HG03135 (cell line): ENCODE measurements around the gene GOLT1B.

Source experiments
- ATAC-seq: cut with Tn5 transposase; IDR thresholded peaks from one replicate; pipeline ENCODE4 v1.9.1; 2021; ENCODE audit warnings: mild to moderate bottlenecking, moderate library complexity; ENCODE audit not compliant: unreplicated experiment

GOLT1B gene

DNA sequence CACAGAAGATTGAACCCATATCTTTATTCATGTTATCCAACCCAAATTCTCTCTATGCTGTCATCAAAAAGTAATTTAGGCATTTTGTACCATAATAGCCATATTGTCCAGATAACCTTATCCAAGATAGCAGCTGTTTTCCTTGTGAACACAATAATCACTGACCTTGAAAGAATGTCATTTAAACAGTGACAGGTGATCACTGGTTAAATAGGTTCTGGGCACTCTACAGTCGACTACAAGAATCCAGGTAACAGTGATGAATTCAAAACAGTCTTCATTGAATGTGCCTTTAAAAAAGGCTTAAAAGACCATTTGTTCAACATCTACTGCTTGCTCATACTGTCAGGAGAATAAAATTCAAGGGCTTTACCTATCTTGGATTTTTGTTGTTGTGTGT lies 20.0 kb downstream of the GOLT1B start:
- no peak for ATAC-seq

DNA sequence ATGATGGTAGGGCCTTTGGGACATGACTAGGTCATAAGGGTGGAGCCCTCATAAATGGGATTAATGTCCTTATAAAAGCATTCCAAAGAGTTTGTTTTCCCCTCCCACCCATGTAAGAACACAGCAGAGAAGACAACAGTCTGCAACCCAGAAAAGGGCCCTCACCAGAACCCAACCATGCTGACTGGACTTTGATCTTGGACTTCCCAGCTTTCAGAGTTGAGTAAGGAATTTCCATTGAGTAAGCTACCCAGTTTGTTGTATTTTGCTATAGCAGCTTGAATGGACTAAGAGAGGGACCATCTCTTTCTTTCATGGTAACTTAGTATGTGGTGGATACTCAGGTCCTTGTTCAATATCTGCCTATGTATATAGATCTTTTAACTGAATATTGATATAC lies 21.6 kb downstream of the GOLT1B start:
- no peak for ATAC-seq

DNA sequence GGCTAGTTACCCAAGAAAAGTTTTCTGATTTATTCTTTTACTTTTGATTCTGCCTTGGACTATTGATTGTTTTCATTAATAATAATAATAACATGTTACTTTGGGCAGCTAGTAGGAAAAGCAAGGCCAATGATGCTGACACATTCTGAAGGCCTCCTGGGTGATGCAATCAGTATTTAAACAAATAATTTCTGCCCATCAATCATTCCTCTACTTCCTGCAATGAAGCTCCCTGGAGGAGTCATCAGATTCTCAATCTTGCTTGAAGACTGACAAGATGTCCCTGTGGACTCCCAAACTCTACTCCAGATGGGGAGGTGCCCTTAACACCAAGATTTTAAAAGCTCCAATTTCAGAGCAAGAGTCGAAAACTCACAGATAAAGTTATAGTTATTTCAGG lies 24.5 kb downstream of the GOLT1B start, which contains the start of gene SPX:
SPX (plus strand) TSS at position 244 of the 400 bp plus-strand sequence. CDS start 177 bp downstream, outside the sequence.
- no peak for ATAC-seq

DNA sequence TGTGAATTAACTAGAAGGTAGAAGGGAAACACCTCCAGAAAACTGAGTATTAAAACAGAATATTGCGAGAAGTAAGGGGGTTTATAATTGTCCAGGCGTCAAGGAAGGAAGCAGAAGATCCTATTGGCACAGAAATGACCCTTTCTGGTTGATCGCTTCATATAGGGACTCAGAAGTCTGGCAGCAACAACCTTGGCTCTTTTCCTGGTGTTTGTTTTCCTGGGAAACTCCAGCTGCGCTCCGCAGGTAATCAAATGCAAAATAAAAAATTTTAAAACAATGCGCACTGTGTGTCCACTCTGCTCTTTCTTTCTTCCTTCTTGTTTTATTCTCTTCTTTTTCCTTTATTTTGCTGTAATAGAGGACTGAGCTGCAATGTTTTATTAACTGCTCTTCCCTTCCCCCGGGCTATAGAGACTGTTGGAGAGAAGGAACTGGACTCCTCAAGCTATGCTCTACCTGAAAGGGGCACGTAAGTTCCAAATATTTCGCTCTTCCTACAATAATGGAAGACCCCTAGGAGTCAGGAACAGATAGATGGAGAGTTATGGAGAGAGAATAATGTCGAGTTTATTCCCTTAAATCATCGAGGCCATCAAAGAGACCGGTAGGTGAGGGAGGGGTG lies 25.2 kb downstream of the GOLT1B start:
- ATAC-seq = no peak

DNA sequence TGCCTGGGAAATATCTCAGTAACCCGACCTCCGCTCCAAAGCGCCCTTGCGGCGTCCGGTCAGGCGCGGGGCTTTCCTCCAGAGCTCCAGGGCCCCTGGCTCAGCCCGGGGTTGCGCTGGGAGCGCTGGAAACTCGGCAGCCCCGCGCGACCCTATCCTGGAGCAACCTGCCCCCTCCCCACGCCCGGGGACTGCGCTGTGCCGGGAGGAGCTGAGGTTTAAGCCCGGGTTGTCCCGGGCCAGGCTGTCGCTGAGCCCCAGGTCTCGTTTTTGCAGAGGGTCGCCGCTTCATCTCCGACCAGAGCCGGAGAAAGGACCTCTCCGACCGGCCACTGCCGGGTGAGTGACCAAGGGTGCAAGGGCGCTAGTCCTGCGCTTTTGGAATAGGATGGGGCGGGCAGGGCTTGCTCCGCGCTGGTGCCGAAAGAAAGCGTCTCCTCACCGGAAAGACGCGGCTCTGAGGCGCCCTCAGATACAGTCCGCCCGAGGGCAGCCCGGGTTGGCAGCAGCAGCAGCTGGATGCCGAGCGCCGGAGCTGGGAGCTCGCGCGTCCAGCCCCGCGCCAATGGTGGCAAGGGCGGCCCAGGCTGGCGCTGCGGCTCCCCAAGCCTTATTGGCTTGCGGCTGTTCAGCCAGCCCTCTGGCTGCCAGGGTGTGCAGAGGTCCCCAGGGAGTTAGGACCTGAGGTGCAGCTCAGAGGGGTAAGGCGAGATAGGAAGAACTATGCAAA lies 26.0 kb downstream of the GOLT1B start:
- peak; percentile 86 for ATAC-seq

DNA sequence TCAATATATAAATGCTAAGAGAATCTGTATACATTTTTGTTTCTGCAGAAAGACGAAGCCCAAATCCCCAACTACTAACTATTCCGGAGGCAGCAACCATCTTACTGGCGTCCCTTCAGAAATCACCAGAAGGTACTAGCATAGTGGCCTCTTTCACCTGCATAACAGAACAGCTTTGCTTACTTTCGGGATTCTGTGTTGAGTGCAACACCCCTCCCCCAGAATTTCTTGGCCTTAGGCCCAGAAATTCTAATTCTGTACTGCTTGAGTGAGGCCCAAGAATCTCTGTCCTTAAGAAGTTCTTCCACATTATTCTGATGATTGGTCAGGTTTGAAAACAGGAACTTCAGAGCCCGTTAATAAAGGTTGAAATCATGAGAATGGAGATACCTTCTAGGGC lies 27.4 kb downstream of the GOLT1B start:
- no peak for ATAC-seq

DNA sequence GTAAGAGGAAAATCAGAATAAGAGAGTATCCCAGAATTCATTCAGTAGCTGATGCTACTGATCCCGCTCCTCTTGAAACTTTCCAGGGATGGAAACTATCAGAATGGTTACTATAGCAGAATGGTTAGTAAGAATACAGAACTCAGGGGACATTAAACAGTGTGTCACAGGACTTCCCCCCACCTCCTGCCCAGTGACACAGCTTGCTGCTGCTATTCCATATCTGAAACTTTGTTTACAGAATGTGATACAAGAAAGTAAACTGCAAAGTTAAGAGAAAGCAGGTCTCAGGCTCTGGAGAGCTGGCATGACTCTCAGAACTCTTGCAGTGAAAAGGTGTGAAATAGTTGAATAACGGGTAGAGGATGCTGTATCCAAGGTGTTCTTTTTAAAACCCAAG lies 27.9 kb downstream of the GOLT1B start:
- no peak for ATAC-seq

DNA sequence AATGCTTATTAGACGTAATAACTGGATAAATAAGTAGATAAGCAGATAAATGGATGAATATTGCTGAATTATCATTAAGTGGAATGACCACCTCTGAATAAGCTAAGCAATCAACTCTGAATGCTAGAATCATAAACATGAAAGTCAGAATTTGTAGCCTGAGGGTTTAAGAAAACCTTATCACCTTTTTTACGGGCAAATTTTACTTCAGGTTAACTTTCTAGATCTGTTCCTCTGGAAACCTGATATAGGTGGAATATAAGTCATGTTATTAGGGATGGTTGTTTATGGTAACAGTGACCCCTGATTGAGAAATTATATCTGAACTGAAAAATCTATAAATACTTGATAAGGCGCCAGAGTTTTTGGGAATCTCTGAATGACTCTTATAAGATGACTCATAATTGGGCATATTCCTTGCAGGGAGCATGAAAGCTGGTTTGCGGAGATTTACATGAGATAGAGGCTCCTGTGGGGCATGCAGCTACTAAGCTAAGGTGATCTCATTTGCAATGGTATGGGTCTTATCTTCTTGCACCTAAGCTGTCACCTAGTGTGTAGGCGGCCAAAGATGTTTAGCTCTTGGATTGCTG lies 36.6 kb downstream of the GOLT1B start:
- no peak for ATAC-seq

DNA sequence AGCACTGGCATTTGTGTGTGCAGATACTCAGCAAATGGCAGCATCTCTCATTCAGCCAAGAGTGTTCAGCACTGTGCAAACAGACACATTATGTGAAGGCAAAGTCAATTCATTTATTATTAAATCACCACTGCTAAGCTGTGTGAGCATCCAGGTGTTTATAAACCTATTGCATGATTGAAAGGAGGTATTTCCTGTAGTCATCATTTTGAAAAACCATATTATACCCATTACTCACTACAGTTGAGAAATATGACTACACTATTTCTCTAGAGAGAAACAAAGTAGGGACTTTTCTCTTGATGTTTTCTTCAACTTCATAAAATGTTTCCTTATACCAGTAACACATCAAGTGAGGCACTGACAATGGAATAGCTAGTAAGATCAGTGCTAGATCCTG lies 38.2 kb downstream of the GOLT1B start:
- no peak for ATAC-seq

DNA sequence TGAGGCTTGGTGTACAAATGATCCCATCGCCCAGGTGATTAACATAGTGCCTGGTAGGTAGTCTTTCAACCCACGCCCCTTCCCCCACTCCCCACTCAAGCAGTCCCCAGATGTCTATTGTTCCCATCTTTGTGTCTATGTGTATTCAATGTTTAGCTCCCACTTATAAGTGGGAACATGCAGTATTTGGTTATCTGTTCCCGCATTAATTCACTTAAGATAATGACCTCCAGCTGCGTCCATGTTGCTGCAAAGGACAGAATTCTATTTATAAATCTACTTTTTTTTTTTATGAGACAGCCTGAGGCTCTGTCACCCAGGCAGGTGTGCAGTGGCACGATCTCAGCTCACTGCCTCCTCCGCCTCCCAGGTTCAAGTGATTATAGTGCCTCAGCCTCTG lies 40.2 kb downstream of the GOLT1B start:
- no peak for ATAC-seq

DNA sequence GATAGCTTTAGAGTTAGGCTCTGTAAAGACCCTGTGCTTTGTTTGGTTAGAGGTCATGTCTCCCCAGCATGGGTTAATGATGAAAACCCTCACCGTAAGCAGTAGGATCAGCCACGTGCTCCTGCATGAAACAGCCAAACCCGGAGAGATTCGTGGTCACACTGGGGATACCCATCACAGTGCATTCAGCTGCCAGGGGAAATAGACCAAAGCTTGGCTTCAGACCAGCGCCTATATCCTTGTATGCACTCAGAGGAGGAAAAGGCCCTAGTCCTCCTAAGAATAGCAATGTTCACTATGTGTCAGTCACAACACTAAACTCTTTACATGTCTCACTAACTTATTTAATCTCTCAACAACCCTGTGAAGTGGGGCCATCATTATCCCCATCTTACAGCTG lies 40.8 kb downstream of the GOLT1B start:
- no peak for ATAC-seq

DNA sequence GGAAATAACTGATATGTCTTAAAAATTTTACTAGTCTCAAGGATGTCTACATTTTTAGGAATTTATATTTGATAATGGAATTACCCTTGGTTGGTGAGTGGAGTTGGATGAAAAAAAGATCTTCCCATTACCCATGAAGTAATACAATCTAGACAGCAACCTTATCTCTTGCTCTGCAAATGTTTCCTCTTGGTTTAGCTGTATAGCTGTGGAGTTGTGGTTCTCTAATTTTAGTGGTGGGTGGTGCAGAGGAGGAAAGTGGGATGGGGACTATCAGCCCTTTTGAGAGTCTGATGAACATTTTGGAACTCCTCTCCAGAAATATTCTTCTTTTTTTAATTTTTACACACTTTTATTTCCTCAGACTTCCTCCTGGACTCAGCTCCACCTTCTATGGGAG lies 41.6 kb downstream of the GOLT1B start:
- no peak for ATAC-seq

DNA sequence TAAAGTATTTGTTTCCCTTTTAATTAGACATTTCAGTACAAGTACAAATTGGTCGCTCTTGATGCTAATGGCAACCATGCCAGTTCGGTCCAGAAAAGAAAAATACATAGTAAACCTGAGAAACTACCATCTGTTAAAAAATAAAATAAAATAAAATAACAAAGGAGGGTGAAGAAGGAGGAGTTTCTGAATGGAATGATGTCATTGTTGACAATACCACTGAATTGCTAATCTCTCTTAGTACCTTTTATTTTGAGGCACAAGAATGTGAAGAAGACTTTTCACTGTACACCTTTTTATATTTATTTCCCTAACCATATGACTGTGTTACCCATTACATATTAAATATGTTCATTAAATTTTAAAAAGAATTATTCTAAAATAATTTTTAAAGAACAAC lies 44.0 kb downstream of the GOLT1B start:
- no peak for ATAC-seq

DNA sequence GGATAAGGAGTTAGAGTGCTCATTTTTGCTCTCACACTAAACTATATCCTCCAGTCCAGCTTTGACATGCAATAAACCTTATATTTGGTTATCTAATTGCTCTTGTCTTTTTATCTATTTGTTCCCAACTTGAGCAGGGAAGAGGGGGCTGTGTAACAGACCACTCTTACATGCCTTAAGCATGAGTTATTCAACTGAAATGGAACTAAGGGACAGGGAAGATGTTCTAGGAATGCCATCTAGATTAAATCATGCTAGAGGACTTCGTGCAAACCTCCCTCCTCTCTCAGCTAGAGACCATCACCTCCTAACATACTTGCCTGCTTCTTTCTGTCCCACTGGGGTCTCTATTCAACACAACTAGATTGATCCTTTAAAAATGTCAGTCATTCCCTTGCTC lies 45.1 kb downstream of the GOLT1B start:
- ATAC-seq = no peak

DNA sequence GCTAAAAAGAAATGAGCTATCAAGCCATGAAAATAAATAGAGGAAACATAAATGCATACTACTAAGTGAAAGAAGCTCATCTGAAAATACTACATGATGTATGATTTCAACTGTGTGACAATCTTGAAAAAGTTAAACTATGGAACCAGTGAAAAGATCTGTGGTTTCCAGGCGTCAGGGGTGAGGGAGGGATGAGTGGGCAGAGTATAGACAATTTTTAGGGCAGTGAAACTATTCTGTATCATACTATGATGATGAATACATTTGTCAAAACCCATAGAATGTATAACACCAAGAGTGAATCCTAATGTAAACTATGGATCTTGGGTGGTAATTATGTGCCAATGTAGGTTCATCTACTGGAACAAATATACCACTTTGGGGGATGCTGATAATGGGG lies 45.8 kb downstream of the GOLT1B start:
- ATAC-seq = no peak

DNA sequence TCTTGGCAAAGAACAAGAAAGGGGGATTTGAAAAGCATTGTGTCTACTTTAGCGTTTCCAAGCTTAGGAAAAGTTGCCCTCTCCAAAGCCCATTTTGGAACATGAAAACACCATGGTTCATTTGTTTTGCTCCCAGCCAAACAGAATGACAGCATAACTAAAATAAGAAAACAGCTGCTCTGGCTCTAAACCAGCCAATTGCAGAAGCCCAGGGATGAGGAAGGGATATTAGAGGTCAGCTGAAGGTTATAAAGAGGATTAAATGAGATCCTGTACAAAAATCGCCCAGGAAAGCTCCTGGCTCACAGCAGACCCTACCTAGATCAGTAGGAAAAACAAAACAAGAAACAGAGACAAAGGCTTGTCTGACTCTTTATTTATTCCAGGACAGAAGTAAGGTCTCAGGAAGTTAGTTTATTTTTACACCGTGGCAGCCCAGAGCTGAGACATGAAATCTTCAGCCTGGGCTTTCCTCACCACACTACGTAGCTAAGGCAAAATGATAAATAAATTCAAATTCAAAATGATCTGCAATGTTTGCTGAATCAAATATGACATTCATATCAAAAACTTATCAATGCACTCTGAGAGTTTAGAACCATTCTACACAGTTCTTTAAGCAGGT lies 50.4 kb downstream of the GOLT1B start:
- no peak for ATAC-seq

DNA sequence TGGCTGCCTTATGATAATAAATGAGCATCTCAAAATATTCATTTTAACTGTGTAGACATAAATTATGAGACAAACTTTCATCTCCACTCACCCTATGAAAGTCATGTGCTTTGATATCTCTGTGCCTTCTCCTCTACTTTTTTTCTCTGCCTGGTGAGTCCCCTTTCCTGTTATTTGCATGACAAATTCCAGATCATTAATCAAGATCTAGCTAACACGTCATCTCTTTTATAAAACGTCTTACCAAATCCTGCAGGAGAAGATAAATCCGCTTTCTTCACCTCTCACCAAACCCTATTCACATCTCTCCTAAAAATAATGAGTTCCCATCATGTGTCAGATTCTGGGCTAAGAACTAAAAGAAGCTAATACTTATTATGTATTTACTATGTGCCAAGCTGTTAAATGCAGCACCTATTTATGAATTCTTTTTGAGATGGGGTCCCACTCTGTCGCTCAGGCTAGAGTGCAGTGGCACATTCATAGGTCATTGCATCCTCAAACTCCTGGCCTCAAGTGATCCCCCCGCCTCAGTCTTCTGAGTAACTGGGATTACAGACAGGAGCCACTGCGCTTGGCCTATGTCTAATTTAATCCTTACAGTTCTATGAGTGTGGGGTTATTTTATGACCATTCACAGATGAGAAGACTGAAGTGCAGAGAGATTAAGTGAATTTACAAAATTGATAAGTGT lies 51.2 kb downstream of the GOLT1B start:
- ATAC-seq = no peak

DNA sequence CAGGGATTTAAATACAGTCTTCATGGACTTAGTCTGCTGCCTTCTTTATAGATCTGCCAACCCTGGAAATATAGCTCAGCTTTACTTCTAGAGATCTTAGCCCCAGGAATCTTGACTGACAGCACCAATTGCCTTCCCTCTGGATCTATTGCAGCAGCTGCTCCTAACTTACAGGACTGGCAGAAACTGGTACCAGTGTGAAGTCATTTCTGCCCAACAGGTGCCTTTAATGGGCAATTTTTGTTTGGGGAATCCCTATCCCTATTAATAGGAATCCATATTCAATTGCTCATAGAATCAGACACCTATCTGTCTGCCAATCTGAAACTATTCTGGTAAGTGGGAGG lies 51.7 kb downstream of the GOLT1B start:
- no peak for ATAC-seq

DNA sequence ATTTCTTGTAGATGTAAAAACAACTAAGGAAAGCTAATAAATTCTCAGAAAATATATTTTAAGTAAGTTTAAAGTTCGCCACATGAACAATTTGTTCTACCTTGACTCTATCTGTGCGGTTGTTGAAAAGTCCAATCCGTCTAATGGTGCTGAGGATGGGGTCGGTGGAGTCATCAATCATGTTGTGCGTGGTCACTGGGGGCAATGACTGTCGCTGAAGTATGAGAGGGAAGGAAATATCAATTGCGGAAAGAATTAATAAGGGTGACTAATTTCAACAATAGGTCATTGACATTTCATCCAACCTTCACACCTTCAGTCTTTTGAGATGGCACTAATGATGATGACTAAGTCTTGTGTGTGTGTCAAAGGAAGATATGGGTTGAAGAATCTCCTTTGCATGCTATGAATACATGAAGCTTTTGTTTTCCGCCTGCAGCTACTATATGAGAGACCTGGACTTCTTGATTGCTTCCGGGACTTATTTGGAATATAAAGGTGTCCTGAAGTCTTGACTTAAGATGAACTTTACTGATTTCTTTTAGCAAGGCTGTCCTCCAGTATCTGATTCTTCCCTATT lies 56.6 kb downstream of the GOLT1B start:
- ATAC-seq = no peak

DNA sequence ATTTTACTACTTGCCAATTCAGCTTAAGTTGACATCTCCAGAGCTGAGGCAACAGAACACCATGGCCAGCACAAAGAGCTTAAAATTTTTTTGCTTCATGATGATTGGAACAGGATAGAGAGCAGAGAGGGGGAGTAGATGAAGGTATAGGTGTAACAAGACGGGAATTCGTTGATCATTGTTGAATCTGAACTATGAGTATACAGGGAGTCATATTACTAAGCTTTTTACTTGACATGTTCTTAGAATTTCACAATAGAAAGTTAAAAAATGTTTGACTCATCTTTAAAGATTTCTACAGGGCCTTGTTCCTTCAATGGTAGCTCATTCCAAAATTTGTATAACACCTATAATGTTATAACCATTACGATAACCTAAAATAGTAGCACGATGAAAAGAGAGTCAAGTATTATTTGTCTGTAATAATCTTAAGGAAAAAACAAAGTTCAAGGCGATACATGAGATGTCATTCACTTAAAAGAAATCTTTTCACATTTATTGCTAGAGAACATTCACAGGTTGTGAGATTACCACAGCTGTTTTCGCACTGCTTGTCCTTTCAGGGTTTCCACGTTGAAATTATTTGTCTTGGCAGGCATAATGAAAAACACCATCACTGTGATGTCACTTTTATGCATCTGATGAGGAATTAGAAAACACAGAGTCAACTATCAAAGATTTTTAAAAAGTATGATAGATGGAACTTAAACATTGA lies 58.4 kb downstream of the GOLT1B start:
- no peak for ATAC-seq
